Measurements from ENCODE around the gene MRPL36.
A peak's percentile ranks its signal among the peaks of the same experiment; 100 is the strongest.

MRPL36 gene

GRCh38 chr5:1777281-1778137 is 22.1 kb downstream of the MRPL36 start:
- in situ Hi-C loops (cut with HindIII; ENCODE audit: low pct_ligation_motif_present, low sequenced_read_pairs) = no loop called here
- H3K36me3 ChIP-seq (replicated peaks) = no peaks in the 10 kb centered on the region
- no peak for DNase-seq
- TF ChIP-seq, protein P1, sequence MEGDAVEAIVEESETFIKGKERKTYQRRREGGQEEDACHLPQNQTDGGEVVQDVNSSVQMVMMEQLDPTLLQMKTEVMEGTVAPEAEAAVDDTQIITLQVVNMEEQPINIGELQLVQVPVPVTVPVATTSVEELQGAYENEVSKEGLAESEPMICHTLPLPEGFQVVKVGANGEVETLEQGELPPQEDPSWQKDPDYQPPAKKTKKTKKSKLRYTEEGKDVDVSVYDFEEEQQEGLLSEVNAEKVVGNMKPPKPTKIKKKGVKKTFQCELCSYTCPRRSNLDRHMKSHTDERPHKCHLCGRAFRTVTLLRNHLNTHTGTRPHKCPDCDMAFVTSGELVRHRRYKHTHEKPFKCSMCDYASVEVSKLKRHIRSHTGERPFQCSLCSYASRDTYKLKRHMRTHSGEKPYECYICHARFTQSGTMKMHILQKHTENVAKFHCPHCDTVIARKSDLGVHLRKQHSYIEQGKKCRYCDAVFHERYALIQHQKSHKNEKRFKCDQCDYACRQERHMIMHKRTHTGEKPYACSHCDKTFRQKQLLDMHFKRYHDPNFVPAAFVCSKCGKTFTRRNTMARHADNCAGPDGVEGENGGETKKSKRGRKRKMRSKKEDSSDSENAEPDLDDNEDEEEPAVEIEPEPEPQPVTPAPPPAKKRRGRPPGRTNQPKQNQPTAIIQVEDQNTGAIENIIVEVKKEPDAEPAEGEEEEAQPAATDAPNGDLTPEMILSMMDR (IDR thresholded peaks at IDR 0.05; ENCODE audit: low read depth, low read length, missing control alignments) = no peak
- H3K4me3 ChIP-seq (ENCODE audit: low read depth, low read length) = no peak overlapping the region
- H3K27me3 ChIP-seq (replicated peaks) = no peaks in the 10 kb centered on the region
- no peak overlapping the region for H3K27ac ChIP-seq

DNA sequence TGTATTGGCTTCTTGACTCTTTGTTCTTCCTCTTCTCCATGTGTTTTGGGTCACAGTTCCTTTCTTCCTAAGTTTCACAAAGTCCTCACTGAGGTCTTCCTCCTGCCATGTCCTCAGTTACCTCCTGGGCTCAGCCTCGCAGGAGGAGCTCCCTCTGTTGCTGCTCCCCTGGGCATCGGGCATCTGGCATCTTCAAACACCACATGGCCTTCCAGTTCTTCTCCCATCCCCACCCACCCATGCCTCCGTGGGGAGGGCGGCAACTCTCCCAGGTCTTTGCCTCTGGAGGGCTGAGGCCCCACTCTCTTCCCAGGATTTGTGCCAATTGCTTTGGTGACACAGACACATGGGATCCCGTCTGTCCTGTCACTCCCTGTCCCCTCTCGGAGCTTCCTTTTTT is 22.8 kb downstream of the MRPL36 start:
- Histone ChIP-seq H3K4me3 (ENCODE audit: low read depth, low read length) (no peak overlapping the region), H3K36me3 (replicated peaks) (no peaks in the 10 kb centered on the region), H3K27ac (no peak overlapping the region), H3K27me3 (replicated peaks) (no peaks in the 10 kb centered on the region)
- TF ChIP-seq, protein P1 (IDR thresholded peaks at IDR 0.05; ENCODE audit: low read depth, low read length, missing control alignments) = no peak
- in situ Hi-C loops (cut with HindIII; ENCODE audit: low pct_ligation_motif_present, low sequenced_read_pairs) = no loop called here
- DNase-seq = no peak

GRCh38 chr5:1772634-1773033 is 27.0 kb downstream of the MRPL36 start:
- H3K4me3 ChIP-seq (ENCODE audit: low read depth, low read length) = no peak overlapping the region
- in situ Hi-C loops (cut with HindIII; ENCODE audit: low pct_ligation_motif_present, low sequenced_read_pairs) = no loop called here
- TF ChIP-seq, protein P1 (IDR thresholded peaks at IDR 0.05; ENCODE audit: low read depth, low read length, missing control alignments) = peak; percentile 78
- peak; percentile 48 for DNase-seq
- H3K36me3 ChIP-seq (replicated peaks) = no peaks in the 10 kb centered on the region
- H3K27ac ChIP-seq = no peak overlapping the region
- H3K27me3 ChIP-seq (replicated peaks) = no peaks in the 10 kb centered on the region

DNA sequence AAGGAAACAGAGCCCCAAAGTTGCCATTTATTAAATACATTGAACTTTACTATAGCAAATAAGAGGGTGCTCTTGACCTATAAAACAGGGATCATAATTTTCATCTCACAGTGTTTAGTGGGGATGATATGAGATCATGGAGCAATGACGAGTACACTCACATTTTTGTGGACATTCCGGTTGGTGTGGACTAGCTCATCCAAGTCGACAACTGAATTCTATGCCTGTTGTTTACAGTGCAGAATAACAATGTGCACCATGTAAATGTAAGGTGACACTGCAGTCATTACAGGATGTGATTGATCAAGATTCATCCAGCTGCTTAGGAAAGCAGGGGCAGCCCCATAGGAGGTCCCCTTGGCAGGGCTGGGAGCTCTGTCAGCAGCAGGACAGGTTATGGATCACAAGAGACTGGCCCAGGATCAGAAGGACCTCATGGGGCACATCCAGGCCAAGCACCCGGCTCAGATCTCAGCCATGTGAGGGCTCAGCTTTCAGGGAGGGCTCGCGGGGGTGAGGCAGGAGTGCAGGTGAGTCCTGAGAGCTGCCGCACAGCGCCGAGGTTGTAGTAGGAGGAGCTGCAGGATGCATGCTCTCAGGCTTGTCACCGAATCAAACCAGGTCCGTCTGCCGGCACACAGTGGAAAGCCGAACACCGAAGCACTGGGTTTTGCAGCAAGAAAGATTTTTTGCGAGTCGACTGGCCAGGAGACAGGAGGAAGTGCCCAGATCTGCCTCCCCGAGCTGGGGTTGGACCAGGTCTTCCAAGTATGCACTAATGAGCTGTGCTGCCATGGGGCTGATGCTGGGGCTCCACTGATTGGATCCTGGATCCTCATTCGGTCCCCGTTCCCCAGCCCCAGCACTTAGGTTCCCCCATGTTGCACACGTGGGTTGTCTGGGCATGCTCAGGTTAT is 28.2 kb downstream of the MRPL36 start:
- no peaks in the 10 kb centered on the region for H3K27me3 ChIP-seq (replicated peaks)
- H3K27ac ChIP-seq = no peak overlapping the region
- DNase-seq = no peak
- H3K4me3 ChIP-seq (ENCODE audit: low read depth, low read length) = no peak overlapping the region
- in situ Hi-C loops (cut with HindIII; ENCODE audit: low pct_ligation_motif_present, low sequenced_read_pairs) = no loop called here
- H3K36me3 ChIP-seq (replicated peaks) = no peaks in the 10 kb centered on the region
- TF ChIP-seq, protein P1 (IDR thresholded peaks at IDR 0.05; ENCODE audit: low read depth, low read length, missing control alignments) = no peak

DNA sequence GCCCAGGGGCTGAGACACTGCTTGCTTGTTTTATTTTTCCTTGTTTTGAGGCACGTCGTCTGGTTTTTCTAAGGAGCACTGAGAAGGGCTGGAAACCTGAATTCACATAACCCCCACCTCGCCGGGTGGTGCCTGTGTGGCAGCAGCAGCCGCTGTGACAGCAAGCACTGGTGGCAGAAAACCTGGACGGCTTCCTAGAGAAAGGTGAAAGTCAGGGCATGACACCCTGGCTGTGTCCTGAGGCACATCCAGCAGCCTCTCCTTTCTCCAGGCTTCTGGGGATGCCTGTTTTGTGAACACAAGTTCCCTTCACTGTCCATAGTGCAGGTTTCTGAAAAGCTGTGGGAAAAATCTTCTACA is 29.2 kb downstream of the MRPL36 start:
- Histone ChIP-seq H3K27me3 (replicated peaks) (no peaks in the 10 kb centered on the region), H3K4me3 (ENCODE audit: low read depth, low read length) (no peak overlapping the region), H3K27ac (no peak overlapping the region), H3K36me3 (replicated peaks) (no peaks in the 10 kb centered on the region)
- no peak for DNase-seq
- TF ChIP-seq, protein P1 (IDR thresholded peaks at IDR 0.05; ENCODE audit: low read depth, low read length, missing control alignments) = no peak
- in situ Hi-C loops (cut with HindIII; ENCODE audit: low pct_ligation_motif_present, low sequenced_read_pairs) = no loop called here
